Adrenal gland (tissue), 12 donors: ENCODE results near the gene CD24. TPM values are rescaled to one million over a fixed set of nuclear protein-coding genes. Genes with fewer than 3 reads are reported as not detected.

Experiments
- DNase-seq, 7 donors: peaks; one replicate each; pipeline ENCODE4 v3.0.0-alpha.2; 2019 to 2020
- H3K27ac ChIP-seq, 5 donors: fragments of 200-600 bp; sonication (generic) in 4 of 5; 1 replicate in 3 of 5; 2 replicates in 2 of 5; pipeline versions ENCODE4 v1.5.1 to v1.8.0; 2016 to 2020; ENCODE audit warnings: mild to moderate bottlenecking in 1 of 5
- H3K27me3 ChIP-seq: fragments of 200-600 bp; 2 replicates; pipeline ENCODE4 v1.8.0; 2021
- H3K36me3 ChIP-seq, 2 donors: fragments of 200-600 bp; replicated peaks in 1 of 2; 1 replicate in 1 of 2; 2 replicates in 1 of 2; pipeline versions ENCODE4 v1.5.1 to v1.8.0; 2018 to 2022
- H3K4me1 ChIP-seq, 2 donors: fragments of 200-600 bp; replicated peaks in 1 of 2; 1 replicate in 1 of 2; 2 replicates in 1 of 2; pipeline versions ENCODE4 v1.5.1 to v1.8.0; 2018 to 2021
- H3K4me3 ChIP-seq, 4 donors: fragments of 200-600 bp; sonication (generic) in 3 of 4; one replicate each; pipeline ENCODE4 v1.5.1; 2016 to 2018
- H3K9me3 ChIP-seq, 3 donors: fragments of 200-600 bp; sonication (generic) in 1 of 3; replicated peaks in 1 of 3; 1 replicate in 2 of 3; 2 replicates in 1 of 3; pipeline versions ENCODE4 v1.5.1 to v1.8.0; 2016 to 2021
- CTCF ChIP-seq, 6 experiments: fragments of 450-650 bp in 4 of 6; fragments of 200-600 bp in 2 of 6; sonication (generic) in 1 of 6; IDR thresholded peaks; 1 replicate in 5 of 6; 2 replicates in 1 of 6; pipeline versions ENCODE4 v1.5.1 to v1.8.0; 2016 to 2021; ENCODE audit warnings: antibody characterized with exemption in 6 of 6, mild to moderate bottlenecking in 2 of 6, moderate library complexity in 1 of 6
- POLR2A ChIP-seq, 2 donors: fragments of 450-650 bp; IDR thresholded peaks; one replicate each; pipeline ENCODE4 v1.6.1; 2017; ENCODE audit warnings: antibody characterized with exemption in 2 of 2, mild to moderate bottlenecking in 2 of 2, moderate library complexity in 1 of 2
- WGBS, 4 donors: extraction: QIAGEN DNeasy Blood & Tissue Kit in 2 of 4; methylation state at CpG; one replicate each; pipeline versions ENCODE4 v1.1.5 to v1.1.7; 2013 to 2017; 5-methylcytosine and 5-hydroxymethylcytosine counted together
- intact Hi-C, 2 donors: fragments of 100-400 bp; cut with DNase I; formaldehyde crosslinking; loops; one replicate each; pipeline versions ENCODE4 v1.14.1 to v1.15.0; 2022 to 2023
- polyA plus RNA-seq, 3 donors: library from polyadenylated mRNA; stranded (reverse); fragments of 200-250 nt in 2 of 3; fragments of 350-450 nt in 1 of 3; fragmentation: Illumina TruSeq in 1 of 3; extraction: RNeasy Lipid Tissue Mini Kit (QIAGEN cat#74804) in 1 of 3; gene quantifications; one replicate each; pipeline ENCODE4 v1.2.3, GENCODE V29; 2013 to 2014
- total RNA-seq, 9 donors: library from RNA; depleted of rRNA in 4 of 9; stranded (reverse); fragments of >200 nt in 4 of 9; fragments of 120-200 nt in 1 of 9; fragmentation: NEBNext Ultra II Directional in 1 of 9; extraction: Animal tissue kit (Norgen Biotek cat#: 25700) in 1 of 9; gene quantifications; one replicate each; pipeline versions ENCODE4 v1.1.0 to v1.2.4, GENCODE V29; 2013 to 2023
- donor health status: healthy with polysubstance abuse.
- donor health status: Bipolar disorder and iron deficiency.
- donor health status: DM: yes; HTN: yes; CAD: no.
- donor health status: DM: no; HTN: no; CAD: no.
- donor health status: DM: no; HTN: no; CAD: no.
- donor health status: DM: yes; HTN: yes; CAD: no.

The CD24 gene
- total and polyA plus RNA-seq, 12 donors, result 0.97 to 57.5 (median 23.4) TPM; not detected in 1

- DNase-seq, result no peak
- WGBS, 4 donors, result 81 to 84% (median 82%) methylated on average over 8 to 9 of the region's 9 CpGs
- TF ChIP-seq POLR2A (IDR thresholded peaks at IDR 0.05) (no peak), CTCF (IDR thresholded peaks at IDR 0.05) (no peak)
Observed at GRCh38 chr6:106966671-106967640, 7.6 kb downstream of the CD24 start.

GRCh38 chr6:106966229-106966628, 8.3 kb downstream of the CD24 start:
- no peak overlapping the region for H3K4me3 ChIP-seq
- TF ChIP-seq POLR2A (IDR thresholded peaks at IDR 0.05) (no peak), CTCF (IDR thresholded peaks at IDR 0.05) (no peak)
- H3K4me1 ChIP-seq, result no peaks in the 10 kb centered on the region
- no peaks in the 10 kb centered on the region for H3K36me3 ChIP-seq
- no peaks in the 10 kb centered on the region for H3K9me3 ChIP-seq
- intact Hi-C loops, result no loop called here
- H3K27me3 ChIP-seq, result no peaks in the 10 kb centered on the region
- H3K27ac ChIP-seq, result no peak overlapping the region
- DNase-seq, result no peak
- WGBS, 4 donors, result 86 to 90% (median 87%) methylated on average over 1 of the region's 1 CpG

More at GRCh38 chr6:106966671-106967640, 7.6 kb downstream of the CD24 start:
- Histone ChIP-seq H3K9me3 (no peaks in the 10 kb centered on the region), H3K4me3 (no peak overlapping the region), H3K27ac (no peak overlapping the region), H3K4me1 (no peaks in the 10 kb centered on the region), H3K27me3 (no peaks in the 10 kb centered on the region), H3K36me3 (no peaks in the 10 kb centered on the region)
- intact Hi-C loops, result no loop called here

- H3K4me3 ChIP-seq, result no peak overlapping the region
- H3K4me1 ChIP-seq, result no peaks in the 10 kb centered on the region
- no peak for TF ChIP-seq POLR2A (IDR thresholded peaks at IDR 0.05)
- H3K27ac ChIP-seq, result no peak overlapping the region
- intact Hi-C loops, result no loop called here
- WGBS, 4 donors, result 68 to 86% (median 79%) methylated on average over 1 of the region's 1 CpG
- no peaks in the 10 kb centered on the region for H3K9me3 ChIP-seq
- H3K36me3 ChIP-seq, result no peaks in the 10 kb centered on the region
- H3K27me3 ChIP-seq, result no peaks in the 10 kb centered on the region
- DNase-seq, result no peak
Observed at GRCh38 chr6:106964954-106965353, 9.6 kb downstream of the CD24 start.

GRCh38 chr6:106964099-106964498, 10.4 kb downstream of the CD24 start:
- H3K27ac ChIP-seq, result no peak overlapping the region
- H3K4me3 ChIP-seq, result no peak overlapping the region
- no peaks in the 10 kb centered on the region for H3K27me3 ChIP-seq
- no peaks in the 10 kb centered on the region for H3K9me3 ChIP-seq
- DNase-seq, result no peak
- TF ChIP-seq POLR2A (IDR thresholded peaks at IDR 0.05) (no peak), CTCF (IDR thresholded peaks at IDR 0.05) (no peak)
- intact Hi-C loops, result no loop called here
- no peaks in the 10 kb centered on the region for H3K36me3 ChIP-seq
- no peaks in the 10 kb centered on the region for H3K4me1 ChIP-seq
- WGBS, 4 donors, result 58 to 74% (median 65%) methylated on average over 1 of the region's 1 CpG
